ENCODE measurements around the gene WDR27.

GRCh38 chr6:169457762-169458161 is 244.1 kb downstream of the WDR27 start:
- TF ChIP-seq POLR2AphosphoS5 (IDR thresholded peaks at IDR 0.05; ENCODE audit: low read depth, low read length) (no peak), TAF1 (IDR thresholded peaks at IDR 0.05; ENCODE audit: borderline replicate concordance, insufficient read depth, low read length) (no peak), REST (IDR thresholded peaks at IDR 0.05; ENCODE audit: insufficient read depth in 1 of 2, low read depth in 2 of 2, low read length in 2 of 2) (no peak)
